GM12864 (cell line): ENCODE data around the gene CCIN.

ENCODE experiments used
- DNase-seq: peaks from one replicate; pipeline ENCODE4 v3.0.0-alpha.2; 2011; ENCODE audit warnings: low read depth
- H3K4me3 ChIP-seq: 2 replicates; pipeline ENCODE4 v1.5.1; 2011; ENCODE audit warnings: mild to moderate bottlenecking, low read depth, low read length, control low read depth
- TF ChIP-seq, protein P1 (sequence below): IDR thresholded peaks from 2 replicates; pipeline ENCODE4 v1.5.1; 2011; ENCODE audit warnings: low read depth, mild to moderate bottlenecking, moderate library complexity, low read length, control low read depth, inconsistent platforms; ENCODE audit errors: missing control alignments

Gene CCIN

DNA sequence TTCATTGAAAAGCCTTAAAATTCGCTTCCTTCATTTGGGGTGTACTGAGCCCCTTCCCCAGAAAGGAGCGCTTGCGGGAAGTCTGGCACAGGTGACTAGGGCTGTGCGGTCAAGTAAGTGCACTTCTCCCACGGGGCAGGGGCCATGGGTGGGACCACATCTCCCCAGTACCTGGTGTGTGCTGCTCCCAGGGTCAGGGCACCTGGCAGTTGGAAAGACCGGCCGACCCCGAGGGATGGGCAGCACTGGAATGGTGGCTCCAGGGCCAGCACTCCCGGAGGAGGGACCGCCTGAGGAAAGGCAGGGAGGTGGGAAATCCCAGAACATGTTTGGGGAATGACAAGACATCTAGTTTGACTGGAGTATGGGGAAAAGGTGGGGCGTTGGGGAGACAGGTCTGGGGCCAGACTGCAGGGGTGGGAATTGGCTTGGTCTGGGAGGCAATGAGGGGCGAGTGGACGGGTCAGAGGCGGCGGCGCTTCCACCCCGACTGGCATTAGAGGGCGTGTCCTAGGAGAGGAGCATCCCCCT, 33.4 kb upstream of the CCIN start:
- no peak for DNase-seq
- TF ChIP-seq, protein P1, sequence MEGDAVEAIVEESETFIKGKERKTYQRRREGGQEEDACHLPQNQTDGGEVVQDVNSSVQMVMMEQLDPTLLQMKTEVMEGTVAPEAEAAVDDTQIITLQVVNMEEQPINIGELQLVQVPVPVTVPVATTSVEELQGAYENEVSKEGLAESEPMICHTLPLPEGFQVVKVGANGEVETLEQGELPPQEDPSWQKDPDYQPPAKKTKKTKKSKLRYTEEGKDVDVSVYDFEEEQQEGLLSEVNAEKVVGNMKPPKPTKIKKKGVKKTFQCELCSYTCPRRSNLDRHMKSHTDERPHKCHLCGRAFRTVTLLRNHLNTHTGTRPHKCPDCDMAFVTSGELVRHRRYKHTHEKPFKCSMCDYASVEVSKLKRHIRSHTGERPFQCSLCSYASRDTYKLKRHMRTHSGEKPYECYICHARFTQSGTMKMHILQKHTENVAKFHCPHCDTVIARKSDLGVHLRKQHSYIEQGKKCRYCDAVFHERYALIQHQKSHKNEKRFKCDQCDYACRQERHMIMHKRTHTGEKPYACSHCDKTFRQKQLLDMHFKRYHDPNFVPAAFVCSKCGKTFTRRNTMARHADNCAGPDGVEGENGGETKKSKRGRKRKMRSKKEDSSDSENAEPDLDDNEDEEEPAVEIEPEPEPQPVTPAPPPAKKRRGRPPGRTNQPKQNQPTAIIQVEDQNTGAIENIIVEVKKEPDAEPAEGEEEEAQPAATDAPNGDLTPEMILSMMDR = no peak
- H3K4me3 ChIP-seq = peak overlapping the region; percentile 67

DNA sequence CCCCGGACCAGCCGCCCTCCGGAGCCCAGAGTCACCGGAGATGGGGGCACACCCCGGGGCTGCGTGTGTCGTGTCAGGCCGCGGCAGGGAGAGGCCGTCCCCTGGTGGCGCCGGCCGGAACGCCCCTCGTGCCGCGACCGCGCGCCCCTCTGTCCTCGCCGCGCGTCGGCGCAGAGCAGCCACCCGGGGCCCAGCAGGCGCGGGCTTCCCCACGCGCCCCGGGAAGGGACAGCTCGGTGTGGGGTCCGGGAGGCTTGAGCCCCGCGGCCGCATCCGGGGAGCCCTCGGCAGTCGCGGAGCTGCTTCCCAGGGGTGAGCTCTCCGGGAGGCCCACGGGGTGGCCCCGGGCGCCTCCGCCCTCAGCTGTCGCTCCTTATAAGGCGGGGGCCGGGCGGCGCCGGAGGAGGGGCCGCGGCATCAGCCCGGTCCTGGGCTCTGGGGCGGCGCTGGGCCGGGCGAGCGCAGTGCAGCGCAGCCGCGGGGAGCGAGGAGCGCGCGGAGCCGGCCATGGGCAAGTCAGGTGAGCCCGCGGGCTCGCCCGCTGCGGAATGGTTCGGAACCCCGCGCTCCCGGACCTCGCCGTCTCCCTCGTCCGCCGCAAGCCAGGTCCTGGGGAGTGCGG, 32.8 kb upstream of the CCIN start, which contains the start of gene GLIPR2:
Gene GLIPR2 (plus strand): TSS at position 462 of the 622 bp plus-strand sequence. CDS start 46 bp downstream, at position 508.
- TF ChIP-seq, protein P1 = peak; percentile 1
- no peak for DNase-seq
- H3K4me3 ChIP-seq = peak within 1 kb of the TSS; percentile 67

DNA sequence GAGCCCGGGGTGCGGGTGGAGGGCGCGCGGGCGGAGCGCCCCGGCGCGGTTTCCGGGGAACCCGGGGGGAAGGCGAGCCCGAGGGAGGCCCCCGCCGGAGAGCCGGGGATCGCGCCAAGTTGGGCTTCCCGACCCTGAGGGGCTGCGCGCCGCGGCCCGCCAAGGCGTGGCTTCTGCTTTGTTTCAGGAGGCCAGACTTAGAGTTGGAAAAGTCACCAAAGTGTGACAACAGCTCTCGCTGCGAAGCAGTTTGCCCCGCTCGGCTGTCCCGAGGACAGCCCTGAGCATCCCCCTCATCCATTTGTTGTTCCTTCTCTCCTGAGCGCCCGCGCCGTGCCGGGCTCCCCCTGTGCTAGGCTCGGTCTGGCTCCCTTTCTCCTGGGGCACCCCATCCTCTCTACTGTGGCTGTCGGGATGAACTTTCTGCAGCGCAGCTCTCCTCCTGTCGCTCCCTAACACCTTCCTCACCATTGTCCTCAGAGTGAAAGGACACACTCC, 32.2 kb upstream of the CCIN start:
- TF ChIP-seq, protein P1 = no peak
- peak overlapping the region; percentile 67 for H3K4me3 ChIP-seq
- no peak for DNase-seq

DNA sequence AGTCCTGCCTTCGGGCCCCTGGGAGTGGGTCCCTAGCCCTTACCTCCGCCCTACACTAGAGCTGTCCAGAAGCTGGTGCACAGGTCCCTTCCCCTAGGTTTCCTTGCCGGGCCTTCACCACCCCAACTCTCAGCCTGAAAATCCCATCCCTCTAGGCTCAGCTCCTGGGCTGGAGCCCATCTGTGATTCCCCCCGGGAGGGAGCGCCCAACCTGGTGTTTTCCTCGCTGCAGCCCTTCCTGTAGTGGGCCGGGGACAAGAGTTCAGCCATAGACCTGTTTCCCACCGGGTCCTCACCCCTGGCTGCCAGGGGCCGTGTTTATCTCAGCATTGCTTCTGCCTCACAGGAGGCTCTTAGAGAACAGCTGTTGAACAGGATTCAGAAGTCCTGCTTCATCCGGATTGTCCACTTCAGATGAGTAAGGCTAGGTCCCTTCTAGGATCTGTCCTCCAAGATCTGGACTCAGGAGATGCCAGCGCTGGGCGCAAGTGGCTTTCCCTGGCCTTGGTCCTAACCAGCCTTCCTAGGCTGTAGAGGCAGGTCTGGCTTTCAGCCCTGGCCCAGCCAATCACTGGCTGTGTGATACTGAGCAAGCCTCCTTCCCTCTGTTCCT, 31.7 kb upstream of the CCIN start:
- TF ChIP-seq, protein P1 = no peak
- H3K4me3 ChIP-seq = peak overlapping the region; percentile 67
- DNase-seq = no peak

DNA sequence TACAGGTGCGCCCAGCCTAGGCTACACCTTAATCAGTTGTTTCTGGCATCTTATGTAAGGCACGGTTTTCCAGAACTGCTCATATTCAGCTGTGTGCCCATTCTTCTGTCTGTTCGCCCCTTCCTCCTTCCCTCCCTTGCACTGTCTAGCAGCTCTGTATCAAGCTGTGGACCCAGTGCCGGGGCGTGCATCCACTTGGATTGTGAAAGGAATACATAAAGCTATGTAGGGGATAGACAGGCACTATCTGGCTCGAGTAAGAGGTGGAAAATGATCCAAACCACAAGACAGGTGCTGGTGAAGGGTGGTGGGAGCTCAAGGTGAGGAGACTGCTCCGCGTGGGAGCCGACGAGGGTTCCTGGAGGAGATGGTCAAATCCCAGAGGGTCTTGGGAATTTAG, 30.7 kb upstream of the CCIN start:
- DNase-seq = no peak

DNA sequence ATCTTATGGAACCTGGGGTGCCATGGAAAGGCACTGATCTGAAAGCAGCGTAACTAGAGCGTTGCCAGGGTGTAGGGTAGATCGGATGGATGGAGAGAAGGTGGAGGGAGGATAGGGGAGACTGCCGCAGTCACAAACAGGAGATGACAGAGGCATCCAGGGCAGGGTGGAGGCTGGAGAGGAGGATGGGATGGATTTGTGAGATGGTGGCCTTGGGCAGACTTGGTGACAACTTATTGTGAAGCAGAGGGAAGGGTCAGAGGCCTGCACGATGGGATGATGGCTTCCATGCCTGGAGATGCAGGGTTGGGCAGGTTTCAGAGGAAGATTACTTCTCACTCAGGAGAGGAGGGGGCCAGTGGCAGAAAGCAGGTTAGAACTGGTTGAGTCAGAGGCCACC, 30.3 kb upstream of the CCIN start:
- TF ChIP-seq, protein P1 = no peak
- DNase-seq = no peak
- no peak overlapping the region for H3K4me3 ChIP-seq

More for the DNA sequence above, 30.7 kb upstream of the CCIN start:
- TF ChIP-seq, protein P1 = no peak
- no peak overlapping the region for H3K4me3 ChIP-seq
